Raji (cell line): ENCODE measurements around the gene SLC29A3.

Experiments
- POLR2A ChIP-seq: IDR thresholded peaks from 2 replicates; pipeline ENCODE4 v1.6.1; 2011; ENCODE audit warnings: low read depth, low read length, control low read depth; ENCODE audit not compliant: insufficient read depth

Gene SLC29A3

DNA sequence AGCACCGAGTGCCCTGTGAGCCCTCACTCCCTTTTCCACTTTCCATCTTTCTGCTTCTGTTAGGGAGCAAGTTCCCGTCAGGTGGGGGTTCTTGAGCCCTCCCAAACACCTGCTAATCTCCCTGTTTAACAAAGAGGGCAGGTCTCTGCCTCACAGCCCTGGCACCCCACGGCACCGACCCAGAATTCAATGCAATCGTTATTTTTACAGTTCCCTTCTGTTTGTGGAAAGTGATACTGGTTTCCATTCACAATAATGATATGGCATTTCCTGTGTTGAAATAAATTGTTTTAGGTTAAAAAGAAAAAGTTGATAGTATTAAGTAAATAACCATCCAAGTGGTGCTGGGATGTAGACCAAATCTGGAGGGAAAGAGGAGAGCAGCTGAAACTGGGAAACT lies 38.8 kb upstream of the SLC29A3 start:
- TF ChIP-seq POLR2A: no peak

DNA sequence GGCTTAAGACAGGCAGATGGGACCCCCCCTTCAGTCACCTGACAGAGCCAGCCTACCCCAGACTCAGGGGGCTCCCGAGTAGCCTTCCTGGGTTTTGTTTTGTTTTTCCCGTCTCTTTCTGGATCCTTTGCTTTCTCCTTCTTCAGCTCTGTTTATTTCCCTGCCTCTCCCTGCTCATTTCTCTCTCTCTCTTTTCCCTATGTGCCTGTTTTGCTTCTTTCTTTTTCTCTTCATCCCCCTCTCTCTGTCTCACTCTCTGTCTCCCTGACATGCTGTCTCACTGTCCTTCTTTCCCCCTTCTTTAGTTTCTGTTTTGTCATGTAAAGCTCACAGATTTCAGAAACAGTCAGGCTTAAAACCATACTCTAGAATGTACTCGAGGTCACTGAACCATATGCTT lies 38.2 kb upstream of the SLC29A3 start:
- TF ChIP-seq POLR2A: no peak

DNA sequence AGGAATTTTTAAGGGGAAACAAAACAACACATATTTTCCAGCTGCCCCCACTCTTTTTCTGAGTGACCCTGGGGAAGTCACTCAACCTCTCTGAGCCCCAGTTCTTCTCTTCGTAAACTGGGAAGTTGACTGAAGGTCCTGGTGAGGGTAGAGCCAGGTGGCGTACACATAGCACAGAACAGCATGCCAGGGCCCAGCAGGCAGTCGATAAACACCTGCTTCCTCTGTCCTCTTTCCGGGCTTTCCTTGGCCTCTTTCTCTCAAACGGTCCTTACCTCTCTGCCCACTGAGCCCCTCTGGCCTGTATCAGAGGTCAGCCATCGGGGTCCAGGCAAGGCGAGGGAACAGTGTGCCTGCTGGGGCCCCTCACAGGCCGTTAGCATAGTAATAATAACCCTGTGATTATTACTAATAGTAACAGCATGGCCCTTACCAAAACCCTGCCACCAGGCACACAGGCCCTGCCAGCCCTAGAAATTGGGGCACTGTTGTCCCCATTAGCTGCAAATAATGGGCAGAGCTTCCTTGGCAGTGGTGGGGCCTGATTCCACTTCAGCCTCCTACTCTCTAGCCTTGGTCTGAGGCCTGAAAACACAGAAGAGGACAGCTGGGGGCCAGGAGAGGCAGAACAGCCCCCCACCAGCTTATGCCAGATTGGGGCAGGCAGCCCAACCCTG lies 37.3 kb upstream of the SLC29A3 start:
- no peak for TF ChIP-seq POLR2A

DNA sequence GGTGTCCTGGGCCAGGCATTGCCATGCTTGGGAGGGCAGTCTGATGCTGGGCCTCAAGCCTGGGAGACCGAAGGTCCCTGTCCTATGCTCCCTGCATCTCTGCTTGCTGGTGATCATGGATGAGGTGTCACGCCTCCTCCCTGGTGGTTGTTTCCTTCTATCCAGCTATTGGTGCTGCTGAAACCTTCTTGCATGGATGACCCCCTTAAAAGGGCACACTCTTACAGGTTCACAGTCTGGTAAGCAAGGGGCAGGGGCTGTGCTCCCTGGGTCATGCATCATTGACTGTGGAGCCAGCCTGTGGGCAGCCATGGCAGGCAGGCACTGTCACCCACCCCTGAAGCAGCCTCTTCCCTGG lies 36.8 kb upstream of the SLC29A3 start:
- TF ChIP-seq POLR2A: no peak

GRCh38 chr10:71283410-71283809 lies 35.6 kb upstream of the SLC29A3 start:
- TF ChIP-seq POLR2A: no peak

- TF ChIP-seq POLR2A: no peak
Observed at GRCh38 chr10:71283876-71284275, 35.2 kb upstream of the SLC29A3 start.

DNA sequence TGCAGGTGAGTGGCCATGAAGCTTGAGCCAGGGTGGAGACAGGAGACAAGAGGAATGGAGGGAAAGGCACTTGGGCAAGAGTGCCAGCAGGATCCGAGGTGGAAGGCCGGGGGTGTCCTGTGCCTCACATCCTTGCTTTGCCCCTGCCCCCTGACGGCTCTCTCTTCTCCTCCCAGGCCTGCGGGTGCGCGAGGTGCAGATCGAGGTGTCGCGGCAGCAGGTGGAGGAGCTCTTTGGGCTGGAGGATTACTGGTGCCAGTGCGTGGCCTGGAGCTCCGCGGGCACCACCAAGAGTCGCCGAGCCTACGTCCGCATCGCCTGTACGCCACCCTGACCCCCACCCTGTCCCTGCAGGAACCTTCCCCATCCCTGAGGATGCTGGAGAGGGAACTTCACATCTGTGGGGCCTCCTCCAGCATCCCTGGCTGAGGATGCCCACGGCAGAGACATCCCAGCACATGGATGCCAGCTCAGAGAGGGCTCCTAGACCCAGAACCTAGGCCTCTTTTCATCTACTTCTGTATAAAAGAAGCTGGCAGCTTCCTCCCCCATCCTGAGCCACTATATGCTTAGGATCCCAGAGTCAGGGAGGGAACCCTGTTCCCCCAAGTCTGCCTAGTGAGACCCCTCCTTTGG lies 34.4 kb upstream of the SLC29A3 start:
- no peak for TF ChIP-seq POLR2A

DNA sequence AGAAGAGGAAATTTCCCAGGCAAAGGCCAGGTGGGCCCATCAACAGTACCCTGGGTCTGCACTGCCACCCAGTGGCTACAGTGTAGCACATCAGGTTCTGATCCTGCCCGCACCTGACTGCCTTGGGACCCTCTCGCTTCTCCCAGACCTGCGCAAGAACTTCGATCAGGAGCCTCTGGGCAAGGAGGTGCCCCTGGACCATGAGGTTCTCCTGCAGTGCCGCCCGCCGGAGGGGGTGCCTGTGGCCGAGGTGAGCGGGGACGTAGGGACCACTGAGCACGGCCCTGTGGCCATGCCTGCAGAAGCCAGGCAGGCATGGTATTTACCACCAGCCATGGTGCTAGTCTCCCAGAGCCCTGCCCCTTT lies 33.9 kb upstream of the SLC29A3 start:
- TF ChIP-seq POLR2A: no peak

GRCh38 chr10:71285986-71286385 lies 33.1 kb upstream of the SLC29A3 start:
- no peak for TF ChIP-seq POLR2A

GRCh38 chr10:71286521-71287294 lies 32.4 kb upstream of the SLC29A3 start:
- TF ChIP-seq POLR2A: no peak

- TF ChIP-seq POLR2A: no peak
Observed at GRCh38 chr10:71287456-71287855, 31.6 kb upstream of the SLC29A3 start.

GRCh38 chr10:71288461-71288860 lies 30.6 kb upstream of the SLC29A3 start:
- TF ChIP-seq POLR2A: no peak

- TF ChIP-seq POLR2A: no peak
Observed at GRCh38 chr10:71289421-71290130, 29.5 kb upstream of the SLC29A3 start.

GRCh38 chr10:71290331-71290730 lies 28.7 kb upstream of the SLC29A3 start:
- no peak for TF ChIP-seq POLR2A

DNA sequence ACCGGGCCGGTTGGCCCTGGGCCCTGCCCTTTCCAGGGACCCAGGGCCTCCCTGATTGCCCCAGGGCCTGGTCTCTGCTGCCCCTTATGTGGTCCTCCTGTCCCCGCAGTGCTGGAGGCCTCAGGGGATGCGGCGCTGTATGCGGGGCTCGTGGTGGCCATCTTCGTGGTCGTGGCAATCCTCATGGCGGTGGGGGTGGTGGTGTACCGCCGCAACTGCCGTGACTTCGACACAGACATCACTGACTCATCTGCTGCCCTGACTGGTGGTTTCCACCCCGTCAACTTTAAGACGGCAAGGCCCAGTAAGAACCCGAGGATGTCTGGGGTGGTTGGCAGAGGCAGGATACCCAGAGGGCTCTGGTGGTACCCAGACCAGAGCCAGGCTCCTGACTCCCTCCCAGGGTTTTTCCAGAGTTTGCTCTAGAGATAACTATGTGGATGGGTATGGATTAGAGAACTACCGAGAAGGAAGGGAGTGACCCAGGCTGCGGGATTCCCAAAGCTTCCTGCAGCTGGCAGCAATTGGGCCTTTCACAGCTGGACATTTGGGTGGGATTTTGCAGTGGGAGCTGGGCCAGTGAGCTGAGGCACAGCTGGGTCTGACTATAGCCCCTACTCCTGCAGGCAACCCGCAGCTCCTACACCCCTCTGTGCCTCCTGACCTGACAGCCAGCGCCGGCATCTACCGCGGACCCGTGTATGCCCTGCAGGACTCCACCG lies 28.1 kb upstream of the SLC29A3 start:
- TF ChIP-seq POLR2A: no peak
